ENCODE measurements around the gene SCOC. TPM values are rescaled to one million over a fixed set of nuclear protein-coding genes. Genes with fewer than 3 reads are reported as not detected.

Gene SCOC
- total RNA-seq, 1 donor from 2014 or later, result 55.8 TPM

GRCh38 chr4:140349816-140350215 is 23.6 kb upstream of the SCOC start:
- Mint-ChIP-seq H3K9me3 (ENCODE audit: unreplicated experiment) (no peaks in the 10 kb centered on the region), H3K27me3 (ENCODE audit: unreplicated experiment) (peaks cover 4% of the 10 kb centered on the region), H3K27ac (ENCODE audit: unreplicated experiment) (peak overlapping the region; percentile 35), H3K4me1 (ENCODE audit: low read depth, unreplicated experiment) (peaks cover 29% of the 10 kb centered on the region), H3K36me3 (ENCODE audit: unreplicated experiment) (no peaks in the 10 kb centered on the region), H3K4me3 (ENCODE audit: unreplicated experiment) (peak overlapping the region; percentile 8)
- TF ChIP-seq, protein P1, sequence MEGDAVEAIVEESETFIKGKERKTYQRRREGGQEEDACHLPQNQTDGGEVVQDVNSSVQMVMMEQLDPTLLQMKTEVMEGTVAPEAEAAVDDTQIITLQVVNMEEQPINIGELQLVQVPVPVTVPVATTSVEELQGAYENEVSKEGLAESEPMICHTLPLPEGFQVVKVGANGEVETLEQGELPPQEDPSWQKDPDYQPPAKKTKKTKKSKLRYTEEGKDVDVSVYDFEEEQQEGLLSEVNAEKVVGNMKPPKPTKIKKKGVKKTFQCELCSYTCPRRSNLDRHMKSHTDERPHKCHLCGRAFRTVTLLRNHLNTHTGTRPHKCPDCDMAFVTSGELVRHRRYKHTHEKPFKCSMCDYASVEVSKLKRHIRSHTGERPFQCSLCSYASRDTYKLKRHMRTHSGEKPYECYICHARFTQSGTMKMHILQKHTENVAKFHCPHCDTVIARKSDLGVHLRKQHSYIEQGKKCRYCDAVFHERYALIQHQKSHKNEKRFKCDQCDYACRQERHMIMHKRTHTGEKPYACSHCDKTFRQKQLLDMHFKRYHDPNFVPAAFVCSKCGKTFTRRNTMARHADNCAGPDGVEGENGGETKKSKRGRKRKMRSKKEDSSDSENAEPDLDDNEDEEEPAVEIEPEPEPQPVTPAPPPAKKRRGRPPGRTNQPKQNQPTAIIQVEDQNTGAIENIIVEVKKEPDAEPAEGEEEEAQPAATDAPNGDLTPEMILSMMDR (IDR thresholded peaks at IDR 0.05; ENCODE audit: partially characterized antibody, unreplicated experiment), result no peak
- DNase-seq, result no peak

GRCh38 chr4:140351093-140352075 is 22.1 kb upstream of the SCOC start:
- Mint-ChIP-seq H3K27me3 (ENCODE audit: unreplicated experiment) (peaks cover 6% of the 10 kb centered on the region), H3K4me3 (ENCODE audit: unreplicated experiment) (no peak overlapping the region), H3K27ac (ENCODE audit: unreplicated experiment) (peak overlapping the region; percentile 62), H3K36me3 (ENCODE audit: unreplicated experiment) (no peaks in the 10 kb centered on the region), H3K4me1 (ENCODE audit: low read depth, unreplicated experiment) (peaks cover 29% of the 10 kb centered on the region), H3K9me3 (ENCODE audit: unreplicated experiment) (no peaks in the 10 kb centered on the region)
- no peak for DNase-seq
- TF ChIP-seq, protein P1 (IDR thresholded peaks at IDR 0.05; ENCODE audit: partially characterized antibody, unreplicated experiment), result no peak

GRCh38 chr4:140353786-140354185 is 19.7 kb upstream of the SCOC start:
- Mint-ChIP-seq H3K36me3 (ENCODE audit: unreplicated experiment) (no peaks in the 10 kb centered on the region), H3K4me3 (ENCODE audit: unreplicated experiment) (no peak overlapping the region), H3K9me3 (ENCODE audit: unreplicated experiment) (peaks cover 2% of the 10 kb centered on the region), H3K4me1 (ENCODE audit: low read depth, unreplicated experiment) (peaks cover 30% of the 10 kb centered on the region), H3K27me3 (ENCODE audit: unreplicated experiment) (peaks cover 6% of the 10 kb centered on the region), H3K27ac (ENCODE audit: unreplicated experiment) (peak overlapping the region; percentile 26)
- no peak for DNase-seq
- TF ChIP-seq, protein P1 (IDR thresholded peaks at IDR 0.05; ENCODE audit: partially characterized antibody, unreplicated experiment), result no peak

- Mint-ChIP-seq H3K4me3 (ENCODE audit: unreplicated experiment) (no peak overlapping the region), H3K36me3 (ENCODE audit: unreplicated experiment) (no peaks in the 10 kb centered on the region), H3K27me3 (ENCODE audit: unreplicated experiment) (peaks cover 2% of the 10 kb centered on the region), H3K27ac (ENCODE audit: unreplicated experiment) (no peak overlapping the region), H3K4me1 (ENCODE audit: low read depth, unreplicated experiment) (peaks cover 28% of the 10 kb centered on the region), H3K9me3 (ENCODE audit: unreplicated experiment) (peaks cover 2% of the 10 kb centered on the region)
- TF ChIP-seq, protein P1 (IDR thresholded peaks at IDR 0.05; ENCODE audit: partially characterized antibody, unreplicated experiment), result no peak
- DNase-seq, result no peak
Observed at GRCh38 chr4:140355288-140355687, 18.2 kb upstream of the SCOC start.

GRCh38 chr4:140357868-140358267 is 15.6 kb upstream of the SCOC start:
- Mint-ChIP-seq H3K9me3 (ENCODE audit: unreplicated experiment) (peaks cover 2% of the 10 kb centered on the region), H3K27me3 (ENCODE audit: unreplicated experiment) (peaks cover 3% of the 10 kb centered on the region), H3K27ac (ENCODE audit: unreplicated experiment) (no peak overlapping the region), H3K4me3 (ENCODE audit: unreplicated experiment) (no peak overlapping the region), H3K36me3 (ENCODE audit: unreplicated experiment) (no peaks in the 10 kb centered on the region), H3K4me1 (ENCODE audit: low read depth, unreplicated experiment) (peaks cover 18% of the 10 kb centered on the region)
- TF ChIP-seq, protein P1 (IDR thresholded peaks at IDR 0.05; ENCODE audit: partially characterized antibody, unreplicated experiment), result no peak
- no peak for DNase-seq
